ENCODE results near the gene TLE1.
"Not testable (repeated sequence)": the region's sequence is repeated elsewhere in the genome, so short reads cannot be mapped to it uniquely, and the experiment has no call there.

TLE1 gene

DNA sequence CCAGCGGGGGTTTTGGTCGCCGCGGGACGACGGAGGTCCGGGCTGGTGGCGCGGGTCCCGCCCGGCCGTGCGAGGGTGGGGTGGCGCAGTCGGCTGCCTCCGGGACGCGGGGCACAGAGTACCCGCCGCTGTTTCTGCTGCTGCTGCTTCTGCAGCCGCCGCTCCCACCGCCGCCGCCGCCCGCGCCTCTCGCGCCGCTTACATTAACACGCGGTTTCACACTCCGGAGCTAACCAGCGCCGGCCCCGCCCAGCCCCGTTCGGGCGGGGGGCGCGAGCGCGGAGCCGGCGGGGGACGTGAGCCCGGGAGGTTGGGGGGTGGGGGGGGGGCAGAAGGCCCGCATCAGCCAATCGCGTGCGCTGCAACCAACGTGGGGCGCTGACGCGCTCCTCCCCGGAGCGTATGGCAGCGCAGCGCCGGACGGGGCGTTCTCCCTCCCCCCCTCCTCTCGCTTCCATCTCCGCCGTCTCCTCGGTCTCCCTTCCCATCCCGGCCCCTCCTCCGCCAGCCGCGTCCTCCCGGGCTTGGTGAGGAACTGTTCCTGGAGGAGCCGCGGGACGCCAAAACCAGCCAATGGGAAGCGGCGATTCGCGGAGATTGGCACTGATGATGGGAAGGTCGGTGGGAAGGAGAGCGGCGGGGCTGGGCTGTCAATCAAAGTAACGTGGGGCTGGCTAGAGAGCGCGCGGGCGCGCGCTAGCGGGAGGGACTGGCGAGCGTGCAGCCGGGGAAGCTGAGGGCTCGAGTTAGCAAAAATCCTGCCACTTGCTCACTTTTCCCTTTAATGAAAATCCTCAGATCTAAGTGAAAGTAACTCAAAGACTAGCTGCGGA lies at the start of gene TLE1:
TLE1 (minus strand) TSS at position 205 of the 833 bp plus-strand sequence. CDS start 1,307 bp downstream, outside the sequence.
- H3K36me3 Mint-ChIP-seq (ENCODE audit: insufficient read depth), result peaks cover 2% of the 10 kb centered on the region
- ATAC-seq (replicated peaks; ENCODE audit: extremely low read depth, poor library complexity, severe bottlenecking), result peak; percentile 55
- peaks cover 5% of the 10 kb centered on the region for H3K9me3 Mint-ChIP-seq
- peak within 1 kb of the TSS; percentile 59 for H3K27ac Mint-ChIP-seq (ENCODE audit: low read depth)
- peaks cover 6% of the 10 kb centered on the region for H3K4me1 Mint-ChIP-seq
- no peaks in the 10 kb centered on the region for H3K27me3 Mint-ChIP-seq
- peak; percentile 30 to 44 for DNase-seq (ENCODE audit: low spot score in 2 of 2)
- H3K4me3 Mint-ChIP-seq, result peak within 1 kb of the TSS; percentile 70

DNA sequence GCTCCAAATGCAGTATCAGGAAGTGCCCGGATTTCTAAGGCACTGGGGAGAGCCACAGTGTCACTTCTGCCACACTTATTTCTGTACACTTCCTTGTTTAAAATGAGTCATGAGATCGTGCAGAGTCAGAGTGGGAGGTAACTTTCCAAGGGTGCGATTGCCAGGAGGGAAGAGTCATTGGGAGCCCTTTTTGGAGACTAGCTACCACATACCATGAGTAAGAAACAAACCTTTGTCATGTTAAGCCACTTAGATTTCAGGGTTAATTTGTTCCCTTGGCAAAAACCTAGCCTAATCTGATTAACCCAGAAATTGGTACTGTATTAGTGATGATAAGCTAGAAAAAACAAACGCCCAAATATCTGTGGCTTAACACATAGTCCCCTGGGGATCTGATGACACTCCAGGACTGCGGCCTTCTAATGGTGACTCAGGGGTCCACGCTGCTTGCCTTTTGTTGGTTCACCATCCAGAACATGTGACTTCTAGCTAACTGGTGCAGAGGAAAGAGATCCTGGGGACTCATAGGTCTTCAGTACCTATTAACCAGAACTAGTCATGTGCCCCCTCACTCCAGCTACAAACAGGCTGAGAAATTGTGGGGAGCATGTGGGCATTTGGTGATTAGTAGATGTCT lies 48.6 kb upstream of the TLE1 start:
- DNase-seq (ENCODE audit: low spot score in 2 of 2), result no peak
- ATAC-seq (replicated peaks; ENCODE audit: extremely low read depth, poor library complexity, severe bottlenecking), result no peak

DNA sequence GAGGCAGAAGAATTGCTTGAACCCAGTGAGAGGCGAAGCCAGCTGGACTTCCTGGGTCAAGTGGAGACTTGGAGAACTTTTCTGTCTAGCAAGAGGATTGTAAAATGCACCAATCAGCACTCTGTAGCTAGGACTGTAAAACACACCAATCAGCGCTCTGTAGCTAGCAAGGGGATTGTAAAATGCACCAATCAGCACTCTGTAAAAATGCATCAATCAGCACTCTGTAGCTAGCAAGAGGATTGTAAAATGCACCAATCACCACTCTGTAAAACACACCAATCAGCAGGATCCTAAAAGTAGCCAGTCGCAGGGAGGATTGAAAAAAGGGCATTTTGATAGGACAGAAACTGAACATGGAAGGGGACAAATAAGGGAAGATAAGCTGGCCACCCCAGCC lies 41.2 kb upstream of the TLE1 start:
- not testable (repeated sequence) for H3K36me3 Mint-ChIP-seq (ENCODE audit: insufficient read depth); H3K9me3 Mint-ChIP-seq

More for the DNA sequence above, 48.6 kb upstream of the TLE1 start:
- no peaks in the 10 kb centered on the region for H3K36me3 Mint-ChIP-seq (ENCODE audit: insufficient read depth)
- peaks cover 9% of the 10 kb centered on the region for H3K9me3 Mint-ChIP-seq
- no peaks in the 10 kb centered on the region for H3K4me1 Mint-ChIP-seq
- H3K4me3 Mint-ChIP-seq, result no peak overlapping the region
- no peaks in the 10 kb centered on the region for H3K27me3 Mint-ChIP-seq
- H3K27ac Mint-ChIP-seq (ENCODE audit: low read depth), result no peak overlapping the region

DNA sequence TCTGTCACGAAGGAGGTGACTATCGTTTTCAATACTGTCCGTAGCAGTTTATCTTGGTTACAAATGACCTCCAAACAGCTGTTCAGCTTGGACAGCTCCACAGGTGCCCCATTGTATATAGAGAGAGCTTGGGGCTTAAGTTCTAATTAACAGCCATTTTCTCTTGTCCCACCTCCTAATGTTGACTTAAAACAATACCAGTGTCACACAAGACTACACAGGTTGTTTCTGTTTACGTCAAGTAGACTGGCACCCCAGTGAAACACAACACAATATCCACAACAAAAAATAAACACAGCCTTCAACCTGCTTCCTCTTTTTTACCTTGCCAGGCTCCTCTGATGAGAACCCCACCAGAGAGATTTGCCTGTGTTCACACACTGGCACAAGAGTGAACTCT lies 39.8 kb upstream of the TLE1 start:
- ATAC-seq (replicated peaks; ENCODE audit: extremely low read depth, poor library complexity, severe bottlenecking), result no peak
- no peaks in the 10 kb centered on the region for H3K36me3 Mint-ChIP-seq (ENCODE audit: insufficient read depth)
- DNase-seq (ENCODE audit: low spot score in 2 of 2), result no peak
- no peak overlapping the region for H3K4me3 Mint-ChIP-seq
- H3K27ac Mint-ChIP-seq (ENCODE audit: low read depth), result no peak overlapping the region
- H3K9me3 Mint-ChIP-seq, result no peaks in the 10 kb centered on the region
- no peaks in the 10 kb centered on the region for H3K4me1 Mint-ChIP-seq
- H3K27me3 Mint-ChIP-seq, result no peaks in the 10 kb centered on the region

More for the DNA sequence above, 41.2 kb upstream of the TLE1 start:
- not testable (repeated sequence) for H3K27ac Mint-ChIP-seq (ENCODE audit: low read depth); H3K4me3 Mint-ChIP-seq; H3K27me3 Mint-ChIP-seq; DNase-seq (ENCODE audit: low spot score in 2 of 2); H3K4me1 Mint-ChIP-seq; ATAC-seq (replicated peaks; ENCODE audit: extremely low read depth, poor library complexity, severe bottlenecking)

DNA sequence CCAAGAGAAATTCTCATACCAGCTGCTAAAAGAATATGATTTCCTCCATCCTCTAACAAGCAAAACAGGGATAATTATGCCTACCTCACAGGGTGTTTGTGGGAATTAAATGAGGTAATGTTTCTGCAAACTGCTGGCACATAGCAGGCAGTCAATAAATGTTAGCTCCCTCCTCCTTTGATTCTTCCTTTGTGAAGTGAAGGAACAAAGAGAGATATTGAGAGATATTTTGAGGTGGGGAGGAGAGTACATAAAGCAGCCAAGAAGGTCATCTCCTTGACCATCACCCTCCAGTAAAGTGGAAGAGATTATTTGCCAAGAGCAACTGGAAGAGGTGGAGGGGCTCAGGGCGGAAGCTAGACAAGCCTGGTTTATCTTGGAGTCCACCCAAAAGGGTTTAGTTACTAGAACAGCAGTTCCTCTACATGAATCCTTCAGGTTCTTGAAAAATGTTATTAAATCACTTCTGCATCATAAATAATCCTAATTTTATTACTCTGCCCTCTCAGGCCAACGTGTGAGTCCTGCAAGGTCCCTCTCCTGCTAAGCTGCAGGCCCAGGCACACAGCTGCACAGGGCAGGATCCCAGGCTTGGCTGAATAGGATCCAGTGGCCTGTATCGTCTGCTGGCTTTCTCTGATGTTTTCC lies 35.0 kb upstream of the TLE1 start:
- no peak overlapping the region for H3K4me3 Mint-ChIP-seq
- no peak overlapping the region for H3K27ac Mint-ChIP-seq (ENCODE audit: low read depth)
- peaks cover 8% of the 10 kb centered on the region for H3K9me3 Mint-ChIP-seq
- ATAC-seq (replicated peaks; ENCODE audit: extremely low read depth, poor library complexity, severe bottlenecking), result no peak
- no peak for DNase-seq (ENCODE audit: low spot score in 2 of 2)
- H3K36me3 Mint-ChIP-seq (ENCODE audit: insufficient read depth), result no peaks in the 10 kb centered on the region
- H3K4me1 Mint-ChIP-seq, result no peaks in the 10 kb centered on the region
- no peaks in the 10 kb centered on the region for H3K27me3 Mint-ChIP-seq

DNA sequence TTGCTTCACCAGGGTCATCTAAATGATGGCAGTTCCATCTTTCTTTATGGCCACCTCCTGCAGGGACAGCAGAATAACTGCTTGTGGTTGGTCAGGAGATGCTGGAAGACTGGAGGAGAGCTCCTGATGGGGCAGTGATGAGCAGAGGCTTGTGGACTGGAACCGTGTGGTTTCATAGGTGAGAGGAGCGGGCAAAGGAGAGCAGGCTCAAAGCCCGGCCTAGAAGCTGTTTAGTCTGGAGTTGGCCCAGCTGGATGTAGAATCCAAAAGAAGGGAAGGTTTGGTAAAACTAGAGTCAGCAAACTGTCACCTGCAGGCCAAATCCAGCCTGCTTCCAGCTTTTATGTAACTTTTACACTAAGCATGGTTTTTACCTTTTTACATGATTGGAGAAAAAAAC lies 32.9 kb upstream of the TLE1 start:
- Mint-ChIP-seq H3K27ac (ENCODE audit: low read depth) (no peak overlapping the region), H3K36me3 (ENCODE audit: insufficient read depth) (no peaks in the 10 kb centered on the region), H3K4me1 (no peaks in the 10 kb centered on the region), H3K27me3 (no peaks in the 10 kb centered on the region), H3K9me3 (peaks cover 11% of the 10 kb centered on the region), H3K4me3 (no peak overlapping the region)
- DNase-seq (ENCODE audit: low spot score in 2 of 2) (no peak), ATAC-seq (replicated peaks; ENCODE audit: extremely low read depth, poor library complexity, severe bottlenecking) (no peak)

DNA sequence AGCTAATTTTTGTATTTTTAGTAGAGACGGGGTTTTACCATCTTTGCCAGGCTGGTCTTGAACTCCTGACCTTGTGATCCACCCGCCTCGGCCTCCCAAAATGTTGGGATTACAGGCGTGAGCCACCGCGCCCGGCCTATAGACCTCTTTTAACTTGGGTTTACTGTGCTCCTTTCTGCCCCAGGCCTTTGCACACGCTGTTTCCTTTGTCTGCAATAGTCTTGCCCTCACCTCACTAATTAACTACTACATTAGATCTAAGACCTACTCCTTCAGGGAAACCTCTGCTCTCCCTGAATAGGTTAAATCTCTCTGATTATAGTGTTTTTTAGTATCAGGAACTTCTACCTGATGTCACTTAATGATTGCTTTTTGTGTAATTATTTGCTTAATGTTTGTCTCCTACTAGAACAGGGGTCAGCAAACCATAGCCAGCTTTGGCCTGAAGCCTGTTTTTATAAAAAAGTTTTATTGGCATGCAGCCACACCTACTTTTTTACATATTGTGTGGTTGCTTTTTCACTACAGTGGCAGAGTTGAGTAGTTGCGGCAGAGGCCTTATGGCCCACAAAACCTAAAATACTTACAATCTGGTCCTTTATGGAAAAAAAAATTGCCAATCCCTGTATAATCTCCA lies 31.2 kb upstream of the TLE1 start:
- DNase-seq (ENCODE audit: low spot score in 2 of 2) (no peak), ATAC-seq (replicated peaks; ENCODE audit: extremely low read depth, poor library complexity, severe bottlenecking) (no peak)
- H3K27me3 Mint-ChIP-seq, result no peaks in the 10 kb centered on the region
- H3K9me3 Mint-ChIP-seq, result peaks cover 11% of the 10 kb centered on the region
- no peak overlapping the region for H3K27ac Mint-ChIP-seq (ENCODE audit: low read depth)
- no peaks in the 10 kb centered on the region for H3K36me3 Mint-ChIP-seq (ENCODE audit: insufficient read depth)
- no peaks in the 10 kb centered on the region for H3K4me1 Mint-ChIP-seq
- H3K4me3 Mint-ChIP-seq, result no peak overlapping the region

DNA sequence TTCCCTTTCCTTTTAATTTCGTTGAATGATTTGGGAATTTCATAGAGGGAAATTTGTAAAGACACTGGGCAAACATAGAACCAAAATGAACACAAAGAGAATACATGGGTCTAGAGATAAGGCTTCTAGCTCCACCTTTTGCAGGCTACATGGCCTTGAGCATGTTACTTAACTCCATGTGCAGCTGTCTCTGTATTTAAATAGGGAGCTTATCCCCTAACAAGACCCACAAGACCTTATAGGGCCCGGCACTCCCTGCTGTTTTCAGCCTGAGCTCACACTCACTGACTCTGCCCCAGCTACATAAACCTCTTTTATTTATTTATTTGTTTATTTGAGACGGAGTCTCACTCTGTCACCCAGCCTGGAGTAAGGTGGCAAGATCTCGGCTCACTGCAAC lies 30.6 kb upstream of the TLE1 start:
- Mint-ChIP-seq H3K36me3 (ENCODE audit: insufficient read depth) (no peaks in the 10 kb centered on the region), H3K27me3 (no peaks in the 10 kb centered on the region), H3K4me1 (no peaks in the 10 kb centered on the region), H3K9me3 (peaks cover 11% of the 10 kb centered on the region), H3K27ac (ENCODE audit: low read depth) (no peak overlapping the region), H3K4me3 (no peak overlapping the region)
- ATAC-seq (replicated peaks; ENCODE audit: extremely low read depth, poor library complexity, severe bottlenecking) (no peak), DNase-seq (ENCODE audit: low spot score in 2 of 2) (no peak)

DNA sequence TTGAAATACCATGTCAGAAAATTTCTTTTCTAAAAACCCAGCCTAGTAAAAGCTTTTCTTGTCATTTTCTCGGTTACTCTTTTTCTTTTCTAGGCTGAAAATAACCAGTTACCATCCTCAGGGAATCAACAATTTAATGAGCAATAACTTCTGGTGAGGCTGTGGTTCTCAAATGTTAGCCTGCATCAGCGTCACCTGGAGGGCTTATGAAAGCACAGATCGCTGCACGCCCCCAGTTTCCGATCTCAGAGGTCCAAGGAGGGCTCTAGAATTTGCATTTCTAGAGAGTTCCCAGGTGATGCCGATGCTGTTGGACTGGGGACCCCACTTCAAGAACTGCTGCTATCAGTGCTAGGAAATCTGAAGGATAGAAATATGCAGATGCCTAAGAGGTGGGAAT lies 28.9 kb upstream of the TLE1 start:
- Mint-ChIP-seq H3K27ac (ENCODE audit: low read depth) (no peak overlapping the region), H3K9me3 (peaks cover 11% of the 10 kb centered on the region), H3K4me3 (no peak overlapping the region), H3K4me1 (no peaks in the 10 kb centered on the region), H3K27me3 (no peaks in the 10 kb centered on the region), H3K36me3 (ENCODE audit: insufficient read depth) (no peaks in the 10 kb centered on the region)
- ATAC-seq (replicated peaks; ENCODE audit: extremely low read depth, poor library complexity, severe bottlenecking) (no peak), DNase-seq (ENCODE audit: low spot score in 2 of 2) (no peak)

DNA sequence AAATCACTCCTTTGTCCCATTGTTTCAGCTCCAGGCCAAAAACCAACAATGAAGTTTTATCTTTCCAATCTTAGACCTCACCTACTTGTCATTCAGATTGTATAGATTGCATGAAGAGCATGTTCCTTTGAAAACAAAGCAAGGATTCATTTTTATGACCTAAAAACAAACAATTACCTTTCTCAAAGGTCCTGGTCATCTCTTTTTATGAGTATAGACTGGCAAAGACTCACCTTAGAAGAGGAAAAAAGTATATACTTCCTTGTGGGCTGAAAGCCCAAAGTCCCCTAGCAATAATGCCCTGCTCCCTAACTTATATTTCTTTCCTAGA lies 28.4 kb upstream of the TLE1 start:
- Mint-ChIP-seq H3K27me3 (no peaks in the 10 kb centered on the region), H3K9me3 (peaks cover 11% of the 10 kb centered on the region), H3K4me3 (no peak overlapping the region), H3K4me1 (no peaks in the 10 kb centered on the region), H3K36me3 (ENCODE audit: insufficient read depth) (no peaks in the 10 kb centered on the region), H3K27ac (ENCODE audit: low read depth) (no peak overlapping the region)
- DNase-seq (ENCODE audit: low spot score in 2 of 2) (no peak), ATAC-seq (replicated peaks; ENCODE audit: extremely low read depth, poor library complexity, severe bottlenecking) (no peak)

DNA sequence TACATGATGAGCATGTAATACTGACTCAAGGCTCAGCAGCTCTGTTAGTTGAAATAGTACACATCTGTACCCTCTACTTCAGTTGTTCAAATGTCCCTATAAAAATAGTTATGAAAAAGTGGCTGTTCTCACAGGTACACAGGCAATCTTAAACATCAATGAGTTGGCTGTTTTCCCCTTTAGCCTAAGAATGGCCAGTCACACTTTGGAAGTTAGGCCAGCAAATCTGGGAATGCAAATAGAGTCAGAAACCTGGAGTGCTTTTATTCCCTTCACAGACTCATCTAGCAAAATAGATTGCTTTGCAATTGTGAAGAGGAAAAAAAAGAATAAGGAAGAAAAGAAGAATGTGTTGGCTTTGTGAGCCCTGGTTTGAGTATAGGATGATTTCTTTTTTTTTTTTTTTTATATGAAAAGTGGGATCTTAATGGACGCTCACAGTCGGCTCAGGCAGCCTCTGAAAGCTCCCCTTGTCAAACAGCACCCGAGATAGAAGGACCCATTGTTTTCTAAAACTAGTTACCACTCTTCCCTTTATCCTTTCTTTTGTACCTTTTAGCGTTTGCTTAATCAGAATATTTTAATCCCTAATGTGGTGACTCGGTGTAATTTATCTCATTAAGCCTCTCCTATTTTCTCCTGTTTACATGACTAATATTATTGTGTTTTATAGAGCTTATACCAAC lies 27.9 kb upstream of the TLE1 start:
- Mint-ChIP-seq H3K4me3 (no peak overlapping the region), H3K27me3 (no peaks in the 10 kb centered on the region), H3K4me1 (no peaks in the 10 kb centered on the region), H3K36me3 (ENCODE audit: insufficient read depth) (no peaks in the 10 kb centered on the region), H3K9me3 (peaks cover 11% of the 10 kb centered on the region), H3K27ac (ENCODE audit: low read depth) (no peak overlapping the region)
- ATAC-seq (replicated peaks; ENCODE audit: extremely low read depth, poor library complexity, severe bottlenecking) (no peak), DNase-seq (ENCODE audit: low spot score in 2 of 2) (no peak)

DNA sequence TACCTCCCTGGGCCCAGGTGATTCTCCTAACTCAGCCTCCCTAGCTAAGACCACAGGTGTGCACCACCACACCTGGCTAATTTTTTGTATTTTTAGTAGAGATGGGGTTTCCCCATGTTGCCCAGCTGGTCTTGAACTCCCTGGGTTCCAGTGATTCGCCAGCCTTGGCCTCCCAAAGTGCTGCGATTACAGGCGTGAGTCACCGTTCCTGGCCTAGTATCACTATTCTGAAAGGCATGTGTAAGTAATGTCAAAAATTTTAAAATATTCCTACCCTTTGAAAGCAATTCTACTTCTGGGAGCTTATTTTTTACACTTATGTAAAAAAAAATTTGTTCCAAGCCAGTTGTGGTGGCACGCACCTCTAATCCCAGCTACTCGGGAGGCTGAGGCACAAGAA lies 27.1 kb upstream of the TLE1 start:
- Mint-ChIP-seq H3K4me1 (no peaks in the 10 kb centered on the region), H3K27me3 (no peaks in the 10 kb centered on the region), H3K9me3 (peaks cover 16% of the 10 kb centered on the region), H3K36me3 (ENCODE audit: insufficient read depth) (no peaks in the 10 kb centered on the region), H3K27ac (ENCODE audit: low read depth) (no peak overlapping the region), H3K4me3 (no peak overlapping the region)
- DNase-seq (ENCODE audit: low spot score in 2 of 2), result no peak
- no peak for ATAC-seq (replicated peaks; ENCODE audit: extremely low read depth, poor library complexity, severe bottlenecking)

Data from central memory CD8-positive, alpha-beta T cell (primary cell).